ENCODE data around the gene POMC. TPM values are rescaled to one million over a fixed set of nuclear protein-coding genes. Genes with fewer than 3 reads are reported as not detected.

Gene POMC
- total RNA-seq, 4 donors from 2014 or later = 6.3 to 11.8 (median 9.2) TPM

GRCh38 chr2:25194576-25195122, 26.3 kb upstream of the POMC start:
- no peak for TF ChIP-seq POLR2A (IDR thresholded peaks at IDR 0.05)
- no peak for TF ChIP-seq CTCF (IDR thresholded peaks at IDR 0.05)
- Histone ChIP-seq H3K4me1 (no peaks in the 10 kb centered on the region), H3K36me3 (no peaks in the 10 kb centered on the region), H3K27ac (no peak overlapping the region), H3K27me3 (no peaks in the 10 kb centered on the region), H3K4me3 (replicated peaks in 1 of 3) (no peak overlapping the region), H3K9me3 (no peaks in the 10 kb centered on the region)
- no peak for DNase-seq
- intact Hi-C loops (cut with DNase I) = no loop called here
- 86 to 89% methylated on average over 9 of the region's 9 CpGs for WGBS, 2 donors

- TF ChIP-seq POLR2A (IDR thresholded peaks at IDR 0.05) (no peak), CTCF (IDR thresholded peaks at IDR 0.05) (no peak)
- no peak for DNase-seq
- Histone ChIP-seq H3K4me1 (no peaks in the 10 kb centered on the region), H3K9me3 (no peaks in the 10 kb centered on the region), H3K4me3 (replicated peaks in 1 of 3) (no peak overlapping the region), H3K36me3 (no peaks in the 10 kb centered on the region), H3K27me3 (no peaks in the 10 kb centered on the region), H3K27ac (no peak overlapping the region)
- intact Hi-C loops (cut with DNase I) = no loop called here
- WGBS, 2 donors = 83 to 88% methylated on average over 5 of the region's 5 CpGs
Measured at GRCh38 chr2:25190536-25190935, 22.2 kb upstream of the POMC start.

- Histone ChIP-seq H3K4me3 (replicated peaks in 1 of 3) (no peak overlapping the region), H3K4me1 (no peaks in the 10 kb centered on the region), H3K36me3 (no peaks in the 10 kb centered on the region), H3K9me3 (no peaks in the 10 kb centered on the region), H3K27ac (no peak overlapping the region), H3K27me3 (no peaks in the 10 kb centered on the region)
- no peak for TF ChIP-seq CTCF (IDR thresholded peaks at IDR 0.05)
- no peak for TF ChIP-seq POLR2A (IDR thresholded peaks at IDR 0.05)
- DNase-seq = no peak
- intact Hi-C loops (cut with DNase I) = no loop called here
- WGBS, 2 donors = 82 to 91% methylated on average over 4 of the region's 4 CpGs
Measured at GRCh38 chr2:25188405-25188804, 20.0 kb upstream of the POMC start.

- no peaks in the 10 kb centered on the region for H3K4me1 ChIP-seq
- no peaks in the 10 kb centered on the region for H3K9me3 ChIP-seq
- no peaks in the 10 kb centered on the region for H3K36me3 ChIP-seq
- no peak for DNase-seq
- H3K27me3 ChIP-seq = no peaks in the 10 kb centered on the region
- H3K27ac ChIP-seq = no peak overlapping the region
- TF ChIP-seq CTCF (IDR thresholded peaks at IDR 0.05) (no peak), POLR2A (IDR thresholded peaks at IDR 0.05) (no peak)
- intact Hi-C loops (cut with DNase I) = no loop called here
- H3K4me3 ChIP-seq (replicated peaks in 1 of 3) = no peak overlapping the region
- WGBS, 2 donors = 66 to 70% methylated on average over 11 of the region's 11 CpGs
Measured at GRCh38 chr2:25187729-25188350, 19.5 kb upstream of the POMC start.

- no peak overlapping the region for H3K27ac ChIP-seq
- 43 to 44% methylated on average over 5 of the region's 5 CpGs for WGBS, 2 donors
- intact Hi-C loops (cut with DNase I) = no loop called here
- H3K9me3 ChIP-seq = no peaks in the 10 kb centered on the region
- TF ChIP-seq POLR2A (IDR thresholded peaks at IDR 0.05) (no peak), CTCF (IDR thresholded peaks at IDR 0.05) (no peak)
- H3K4me3 ChIP-seq (replicated peaks in 1 of 3) = no peak overlapping the region
- no peak for DNase-seq
- H3K36me3 ChIP-seq = no peaks in the 10 kb centered on the region
- no peaks in the 10 kb centered on the region for H3K27me3 ChIP-seq
- no peaks in the 10 kb centered on the region for H3K4me1 ChIP-seq
Measured at GRCh38 chr2:25184254-25184653, 15.9 kb upstream of the POMC start.
